Measurements from ENCODE around the gene MRC2. TPM values are rescaled to one million over a fixed set of nuclear protein-coding genes. Genes with fewer than 3 reads are reported as not detected.

Gene MRC2
- total RNA-seq, 1 donor from 2014 or later: 361 TPM

DNA sequence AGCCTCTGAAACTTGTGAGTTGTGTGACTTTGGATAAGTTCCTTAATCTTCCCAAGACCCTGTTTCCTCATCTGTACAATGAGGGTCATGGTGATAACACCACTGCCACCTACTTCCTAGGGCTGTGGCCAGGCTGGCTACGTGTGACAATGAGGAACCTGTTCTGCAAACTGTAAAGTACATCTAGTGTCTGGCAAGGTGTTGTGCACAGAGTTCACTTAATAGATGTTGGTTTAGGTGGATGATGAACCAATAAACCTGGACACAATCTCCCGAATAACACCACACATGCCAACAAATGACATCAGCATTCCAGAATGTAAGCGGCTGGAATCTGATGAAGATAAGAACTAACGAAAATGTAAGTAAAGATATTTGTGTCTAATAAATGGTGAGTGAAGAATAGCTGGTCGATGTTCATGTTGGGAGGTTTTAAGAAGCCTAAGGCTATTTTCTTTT, 98.3 kb downstream of the MRC2 start:
- Histone ChIP-seq H3K9me3 (ENCODE audit: insufficient read depth, low read depth, low read length) (no peaks in the 10 kb centered on the region), H3K4me3 (ENCODE audit: insufficient read depth, low read depth, low read length) (no peak overlapping the region), H3K4me1 (ENCODE audit: insufficient read depth, low read length) (peaks cover 4% of the 10 kb centered on the region), H3K9ac (ENCODE audit: low read length) (no peak overlapping the region), H3K36me3 (ENCODE audit: insufficient read depth, low read length) (no peaks in the 10 kb centered on the region), H4K20me1 (ENCODE audit: insufficient read depth, low read length) (no peaks in the 10 kb centered on the region), H3K4me2 (ENCODE audit: low read length) (peak overlapping the region; percentile 47), H3K27me3 (ENCODE audit: insufficient read depth, low read length) (no peaks in the 10 kb centered on the region), H3K27ac (ENCODE audit: low read depth, low read length) (no peak overlapping the region), H2AFZ (ENCODE audit: low read depth, low read length) (no peak overlapping the region), H3K79me2 (ENCODE audit: insufficient read depth, low read length) (no peaks in the 10 kb centered on the region)
- no peaks in the 10 kb centered on the region for H3K9me3 Mint-ChIP-seq (ENCODE audit: unreplicated experiment)
- no peak for TF ChIP-seq EZH2 (IDR thresholded peaks at IDR 0.05; ENCODE audit: insufficient read depth, low read length)
- TF ChIP-seq, protein P1, sequence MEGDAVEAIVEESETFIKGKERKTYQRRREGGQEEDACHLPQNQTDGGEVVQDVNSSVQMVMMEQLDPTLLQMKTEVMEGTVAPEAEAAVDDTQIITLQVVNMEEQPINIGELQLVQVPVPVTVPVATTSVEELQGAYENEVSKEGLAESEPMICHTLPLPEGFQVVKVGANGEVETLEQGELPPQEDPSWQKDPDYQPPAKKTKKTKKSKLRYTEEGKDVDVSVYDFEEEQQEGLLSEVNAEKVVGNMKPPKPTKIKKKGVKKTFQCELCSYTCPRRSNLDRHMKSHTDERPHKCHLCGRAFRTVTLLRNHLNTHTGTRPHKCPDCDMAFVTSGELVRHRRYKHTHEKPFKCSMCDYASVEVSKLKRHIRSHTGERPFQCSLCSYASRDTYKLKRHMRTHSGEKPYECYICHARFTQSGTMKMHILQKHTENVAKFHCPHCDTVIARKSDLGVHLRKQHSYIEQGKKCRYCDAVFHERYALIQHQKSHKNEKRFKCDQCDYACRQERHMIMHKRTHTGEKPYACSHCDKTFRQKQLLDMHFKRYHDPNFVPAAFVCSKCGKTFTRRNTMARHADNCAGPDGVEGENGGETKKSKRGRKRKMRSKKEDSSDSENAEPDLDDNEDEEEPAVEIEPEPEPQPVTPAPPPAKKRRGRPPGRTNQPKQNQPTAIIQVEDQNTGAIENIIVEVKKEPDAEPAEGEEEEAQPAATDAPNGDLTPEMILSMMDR (IDR thresholded peaks at IDR 0.05; ENCODE audit: insufficient read depth, low read depth, low read length): no peak
- H3K4me1 Mint-ChIP-seq (ENCODE audit: low read depth, unreplicated experiment): peaks cover 14% of the 10 kb centered on the region
- FAIRE-seq (peak; percentile 66), DNase-seq (ENCODE audit: low read depth) (peak; percentile 83)
- H3K27ac Mint-ChIP-seq (ENCODE audit: unreplicated experiment): no peak overlapping the region
- no peak overlapping the region for H3K4me3 Mint-ChIP-seq (ENCODE audit: unreplicated experiment)
- H3K36me3 Mint-ChIP-seq (ENCODE audit: low read depth, unreplicated experiment): peaks cover 2% of the 10 kb centered on the region
- no peaks in the 10 kb centered on the region for H3K27me3 Mint-ChIP-seq (ENCODE audit: low read depth, unreplicated experiment)

- TF ChIP-seq, protein P1 (IDR thresholded peaks at IDR 0.05; ENCODE audit: insufficient read depth, low read depth, low read length): no peak
- no peak for TF ChIP-seq EZH2 (IDR thresholded peaks at IDR 0.05; ENCODE audit: insufficient read depth, low read length)
- H3K9me3 Mint-ChIP-seq (ENCODE audit: unreplicated experiment): no peaks in the 10 kb centered on the region
- no peak overlapping the region for H3K9ac ChIP-seq (ENCODE audit: low read length)
- H2AFZ ChIP-seq (ENCODE audit: low read depth, low read length): no peak overlapping the region
- H4K20me1 ChIP-seq (ENCODE audit: insufficient read depth, low read length): no peaks in the 10 kb centered on the region
- peaks cover 2% of the 10 kb centered on the region for H3K36me3 Mint-ChIP-seq (ENCODE audit: low read depth, unreplicated experiment)
- H3K27ac ChIP-seq (ENCODE audit: low read depth, low read length): no peak overlapping the region
- no peak overlapping the region for H3K4me3 ChIP-seq (ENCODE audit: insufficient read depth, low read depth, low read length)
- peaks cover 14% of the 10 kb centered on the region for H3K4me1 Mint-ChIP-seq (ENCODE audit: low read depth, unreplicated experiment)
- H3K27me3 Mint-ChIP-seq (ENCODE audit: low read depth, unreplicated experiment): no peaks in the 10 kb centered on the region
- no peak overlapping the region for H3K4me2 ChIP-seq (ENCODE audit: low read length)
- no peak for DNase-seq (ENCODE audit: low read depth)
- H3K9me3 ChIP-seq (ENCODE audit: insufficient read depth, low read depth, low read length): no peaks in the 10 kb centered on the region
- H3K4me3 Mint-ChIP-seq (ENCODE audit: unreplicated experiment): no peak overlapping the region
- no peak overlapping the region for H3K27ac Mint-ChIP-seq (ENCODE audit: unreplicated experiment)
- H3K79me2 ChIP-seq (ENCODE audit: insufficient read depth, low read length): no peaks in the 10 kb centered on the region
- peaks cover 4% of the 10 kb centered on the region for H3K4me1 ChIP-seq (ENCODE audit: insufficient read depth, low read length)
- no peaks in the 10 kb centered on the region for H3K27me3 ChIP-seq (ENCODE audit: insufficient read depth, low read length)
- no peaks in the 10 kb centered on the region for H3K36me3 ChIP-seq (ENCODE audit: insufficient read depth, low read length)
- no peak for FAIRE-seq
Observed at GRCh38 chr17:62727916-62728672, 100.6 kb downstream of the MRC2 start.

DNA sequence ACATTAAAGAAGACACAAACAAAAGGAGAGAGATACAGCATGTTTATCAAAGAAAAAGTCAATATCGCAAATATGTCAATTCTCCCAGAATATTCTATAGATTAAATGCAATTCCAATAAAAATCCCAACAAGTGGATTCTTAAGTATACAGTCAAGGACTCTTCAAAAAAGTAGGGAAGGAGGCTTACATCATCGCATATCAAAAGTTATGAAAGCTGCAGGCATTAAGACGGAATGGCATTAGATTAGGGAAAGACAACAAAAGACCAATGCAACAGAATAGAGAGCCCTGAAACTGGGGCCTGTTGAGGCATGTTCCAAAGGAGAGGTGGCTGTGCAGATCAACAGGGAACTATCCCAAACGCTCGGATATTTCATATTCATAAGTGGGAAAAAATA, 104.7 kb downstream of the MRC2 start:
- TF ChIP-seq, protein P1 (IDR thresholded peaks at IDR 0.05; ENCODE audit: insufficient read depth, low read depth, low read length): no peak
- no peak for TF ChIP-seq EZH2 (IDR thresholded peaks at IDR 0.05; ENCODE audit: insufficient read depth, low read length)
- no peak overlapping the region for H3K27ac ChIP-seq (ENCODE audit: low read depth, low read length)
- no peaks in the 10 kb centered on the region for H3K79me2 ChIP-seq (ENCODE audit: insufficient read depth, low read length)
- Mint-ChIP-seq H3K36me3 (ENCODE audit: low read depth, unreplicated experiment) (no peaks in the 10 kb centered on the region), H3K27me3 (ENCODE audit: low read depth, unreplicated experiment) (no peaks in the 10 kb centered on the region), H3K9me3 (ENCODE audit: unreplicated experiment) (no peaks in the 10 kb centered on the region), H3K4me1 (ENCODE audit: low read depth, unreplicated experiment) (no peaks in the 10 kb centered on the region), H3K4me3 (ENCODE audit: unreplicated experiment) (no peak overlapping the region), H3K27ac (ENCODE audit: unreplicated experiment) (no peak overlapping the region)
- H2AFZ ChIP-seq (ENCODE audit: low read depth, low read length): no peak overlapping the region
- H3K4me1 ChIP-seq (ENCODE audit: insufficient read depth, low read length): no peaks in the 10 kb centered on the region
- DNase-seq (ENCODE audit: low read depth) (no peak), FAIRE-seq (no peak)
- no peak overlapping the region for H3K4me2 ChIP-seq (ENCODE audit: low read length)
- H3K9me3 ChIP-seq (ENCODE audit: insufficient read depth, low read depth, low read length): no peaks in the 10 kb centered on the region
- no peaks in the 10 kb centered on the region for H3K36me3 ChIP-seq (ENCODE audit: insufficient read depth, low read length)
- H3K27me3 ChIP-seq (ENCODE audit: insufficient read depth, low read length): no peaks in the 10 kb centered on the region
- no peak overlapping the region for H3K9ac ChIP-seq (ENCODE audit: low read length)
- H3K4me3 ChIP-seq (ENCODE audit: insufficient read depth, low read depth, low read length): no peak overlapping the region
- no peaks in the 10 kb centered on the region for H4K20me1 ChIP-seq (ENCODE audit: insufficient read depth, low read length)
